Activated T-cell treated with anti-CD3 and anti-CD28 coated beads for 24 hours (primary cell): ENCODE results near the gene PARP1.

ENCODE experiments used
- DNase-seq: peaks from one replicate; pipeline ENCODE4 v3.0.0-alpha.2; 2020; ENCODE audit warnings: low read depth

Gene PARP1

DNA sequence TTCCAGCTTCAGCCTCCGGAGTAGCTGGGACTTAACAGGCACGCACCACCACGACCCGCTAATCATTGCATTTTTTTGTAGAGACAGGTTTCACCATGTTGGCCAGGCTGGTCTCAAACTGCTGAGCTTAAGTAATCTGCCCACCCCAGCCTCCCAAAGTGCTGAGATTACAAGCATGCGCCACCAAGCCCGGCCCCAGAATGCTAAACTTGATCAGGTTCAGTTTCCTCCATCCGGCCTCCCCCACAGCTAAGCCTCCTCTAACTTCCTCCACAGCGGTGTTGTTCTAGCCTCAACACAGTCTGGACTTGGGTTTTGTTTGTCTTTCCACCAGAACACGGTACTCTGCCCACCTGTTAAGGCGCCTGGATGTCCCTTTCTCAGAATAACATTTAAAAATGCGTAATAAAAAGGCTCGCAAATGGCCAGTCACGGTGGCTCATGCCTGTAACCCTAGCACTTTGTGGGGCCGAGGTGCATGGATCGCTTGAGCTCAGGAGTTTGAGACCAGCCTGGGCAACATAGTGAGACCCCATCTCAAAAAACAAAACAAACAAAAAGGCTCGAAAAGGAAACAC lies 2.4 kb downstream of the PARP1 start:
- no peak for DNase-seq

- no peak for DNase-seq
These were observed 3.0 kb downstream of the PARP1 start for GRCh38 chr1:226404904-226405222.

GRCh38 chr1:226404063-226404903 lies 3.6 kb downstream of the PARP1 start:
- no peak for DNase-seq

DNA sequence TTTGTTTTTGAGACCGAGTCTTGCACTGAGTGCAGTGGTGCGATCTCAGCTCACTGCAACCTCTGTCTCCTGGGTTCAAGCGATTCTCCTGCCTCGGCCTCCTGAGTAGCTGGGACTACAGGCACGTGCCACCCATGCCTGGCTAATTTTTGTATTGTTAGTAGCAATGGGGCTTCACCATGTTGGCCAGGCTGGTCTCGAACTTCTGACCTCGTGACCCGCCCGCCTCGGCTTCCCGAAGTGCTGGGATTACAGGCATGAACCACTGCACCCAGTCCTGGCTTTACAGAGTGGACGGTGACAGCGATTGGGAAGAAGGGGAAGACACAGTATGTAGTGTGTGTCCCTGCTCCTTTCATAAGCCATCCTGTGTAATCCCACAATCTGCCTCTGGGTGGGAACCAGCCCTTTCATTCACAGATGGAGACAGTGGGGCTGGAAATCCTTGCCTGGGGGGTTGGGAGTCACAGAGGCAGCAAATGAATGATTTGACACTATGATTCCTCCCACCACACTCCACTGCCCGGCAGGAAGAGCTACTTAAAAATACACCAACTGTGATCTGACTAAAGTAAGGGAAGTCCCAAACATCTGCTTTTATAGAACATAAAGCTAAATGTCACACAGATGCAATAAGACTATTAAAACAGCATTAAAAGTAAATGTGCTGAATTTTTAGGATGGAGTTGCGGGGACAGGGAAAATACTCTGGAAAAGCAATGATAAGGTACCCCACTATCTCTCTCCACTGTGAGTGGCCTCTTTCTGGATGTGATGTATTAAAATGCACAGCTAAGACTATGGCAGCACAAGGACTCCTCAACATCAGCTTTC lies 4.5 kb downstream of the PARP1 start:
- DNase-seq, result no peak

GRCh38 chr1:226402739-226403165 lies 5.1 kb downstream of the PARP1 start:
- DNase-seq, result no peak

DNA sequence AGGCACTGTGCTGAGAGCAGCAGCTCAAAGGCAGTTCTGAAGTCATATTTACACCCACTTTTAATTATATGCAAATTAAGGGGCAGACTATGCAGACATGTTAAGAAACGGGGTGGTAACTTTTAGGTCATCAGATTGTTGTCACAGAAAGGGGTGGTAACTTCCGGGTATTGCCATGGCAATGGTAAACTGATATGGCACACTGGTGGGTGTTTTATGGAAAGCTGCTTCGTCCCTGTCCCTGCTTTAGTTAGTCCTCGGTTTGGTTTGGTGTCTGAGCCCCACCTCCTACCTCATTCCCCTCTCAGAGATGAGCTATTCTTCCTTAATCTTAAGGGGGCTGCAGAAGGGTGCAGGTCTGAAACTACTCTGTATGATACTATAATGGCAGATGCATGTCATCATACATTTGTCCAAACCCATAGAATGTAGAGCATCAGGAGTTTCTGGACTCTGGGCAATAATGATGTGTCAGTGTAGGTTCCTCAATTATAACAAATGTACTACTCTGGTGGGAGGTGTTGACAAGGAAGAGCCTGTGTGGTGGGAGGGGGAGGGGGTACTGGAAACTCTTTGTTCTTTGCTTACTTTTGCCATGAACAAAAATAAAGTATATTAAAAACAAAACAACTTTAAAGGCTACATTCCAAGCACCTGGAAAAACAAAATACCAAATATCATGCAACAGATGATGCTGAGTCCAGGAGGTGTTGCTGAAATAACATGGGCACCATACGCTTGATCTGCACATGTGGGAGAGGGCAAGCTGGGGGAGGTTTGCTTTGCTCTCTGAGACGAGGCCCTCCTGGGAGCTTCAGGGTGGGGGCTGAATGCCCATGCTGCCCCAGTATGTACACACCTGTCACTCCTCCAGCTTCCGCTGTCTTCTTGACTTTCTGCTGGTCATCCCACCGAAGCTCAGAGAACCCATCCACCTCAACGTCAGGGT lies 6.3 kb downstream of the PARP1 start:
- no peak for DNase-seq

- DNase-seq, result no peak
These were observed 7.2 kb downstream of the PARP1 start for GRCh38 chr1:226400519-226401354.

DNA sequence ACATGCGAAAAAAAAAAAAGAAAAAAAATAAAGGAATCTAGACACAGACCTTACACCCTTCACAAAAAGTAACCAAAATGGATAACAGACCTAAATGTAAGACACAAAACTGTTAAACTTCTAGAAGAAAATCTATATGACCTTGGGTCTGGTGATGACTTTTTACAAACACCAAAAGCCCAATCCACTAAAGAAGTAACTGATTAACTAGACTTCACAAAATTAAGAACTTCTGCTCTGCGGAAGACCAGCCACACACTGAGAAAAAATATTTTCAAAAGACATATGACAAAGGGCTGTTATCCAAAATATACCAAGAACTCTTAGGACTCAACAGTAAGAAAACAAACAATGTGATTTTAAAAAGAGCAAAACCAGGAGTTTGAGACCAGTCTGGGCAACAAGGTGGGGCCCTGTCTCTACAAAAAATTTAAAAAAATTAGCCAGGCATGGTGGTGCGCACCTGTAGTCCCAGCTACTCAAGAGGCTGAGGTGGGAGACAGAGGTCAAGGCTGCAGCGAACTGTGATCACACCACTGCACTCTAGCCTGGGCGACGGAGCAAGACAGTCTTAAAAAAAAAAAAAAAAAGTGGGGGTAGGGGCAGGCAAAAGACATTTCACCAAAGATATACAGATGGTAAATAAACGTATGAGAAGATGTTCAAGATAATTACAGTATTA lies 9.8 kb downstream of the PARP1 start:
- no peak for DNase-seq

- no peak for DNase-seq
These were observed 10.6 kb downstream of the PARP1 start for GRCh38 chr1:226397011-226397926.

GRCh38 chr1:226395753-226396152 lies 12.1 kb downstream of the PARP1 start:
- DNase-seq, result no peak

DNA sequence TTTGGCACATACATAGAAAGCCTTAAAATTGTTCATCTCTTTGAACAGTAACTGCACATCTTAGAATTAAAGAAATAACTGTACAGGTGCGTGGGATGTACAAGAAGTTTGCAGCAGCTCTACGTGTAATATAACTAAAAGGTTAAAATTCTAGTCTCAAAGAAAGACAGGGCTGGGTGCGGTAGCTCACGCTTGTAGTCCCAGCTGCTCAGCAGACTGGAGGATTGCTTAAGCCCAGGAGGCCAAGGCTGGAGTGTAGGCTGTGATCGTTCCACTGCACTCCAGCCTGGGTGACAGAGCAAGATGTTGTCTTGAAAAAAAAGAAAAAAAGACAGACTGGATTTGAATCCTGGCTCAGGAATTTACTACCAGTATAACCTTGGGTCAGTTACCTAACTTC lies 13.4 kb downstream of the PARP1 start:
- no peak for DNase-seq

DNA sequence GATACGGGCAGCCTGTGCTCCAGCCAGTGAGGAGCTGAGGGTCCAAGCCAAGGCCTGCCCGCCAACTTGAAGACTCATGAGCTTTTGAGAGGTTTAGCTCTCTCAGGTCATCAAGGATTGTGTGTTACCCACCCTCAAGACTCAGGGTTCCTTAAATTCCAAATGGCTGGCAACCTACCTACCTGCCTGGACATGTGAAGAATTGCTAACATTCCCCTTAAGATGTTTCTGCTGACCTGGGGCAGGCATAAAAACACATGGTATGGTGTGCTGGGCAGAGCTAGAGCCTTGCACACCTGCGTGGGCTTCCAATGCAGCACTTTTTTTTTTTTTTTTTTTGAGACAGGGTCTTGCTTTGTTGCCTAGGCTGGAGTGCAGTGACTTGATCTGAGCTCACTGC lies 17.2 kb downstream of the PARP1 start:
- no peak for DNase-seq

DNA sequence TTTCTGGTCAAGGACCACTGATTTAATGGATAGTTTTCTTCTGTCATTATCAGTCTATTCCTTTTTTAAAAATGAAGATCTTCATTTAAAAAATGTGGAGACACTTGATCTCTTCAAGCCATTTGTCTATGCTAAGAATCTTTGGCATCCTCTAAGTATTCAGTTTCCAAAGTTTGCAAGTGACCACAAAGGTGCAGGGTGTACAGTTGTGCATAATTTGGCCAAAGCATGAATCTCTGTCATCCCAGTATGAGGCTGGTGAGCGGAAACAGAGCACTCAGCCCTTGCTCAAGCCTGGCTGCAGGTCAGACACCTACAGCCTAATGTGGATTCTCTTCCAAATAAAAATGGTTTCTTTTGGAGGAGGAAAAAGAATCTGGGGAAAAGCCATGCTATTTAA lies 19.8 kb downstream of the PARP1 start:
- no peak for DNase-seq

DNA sequence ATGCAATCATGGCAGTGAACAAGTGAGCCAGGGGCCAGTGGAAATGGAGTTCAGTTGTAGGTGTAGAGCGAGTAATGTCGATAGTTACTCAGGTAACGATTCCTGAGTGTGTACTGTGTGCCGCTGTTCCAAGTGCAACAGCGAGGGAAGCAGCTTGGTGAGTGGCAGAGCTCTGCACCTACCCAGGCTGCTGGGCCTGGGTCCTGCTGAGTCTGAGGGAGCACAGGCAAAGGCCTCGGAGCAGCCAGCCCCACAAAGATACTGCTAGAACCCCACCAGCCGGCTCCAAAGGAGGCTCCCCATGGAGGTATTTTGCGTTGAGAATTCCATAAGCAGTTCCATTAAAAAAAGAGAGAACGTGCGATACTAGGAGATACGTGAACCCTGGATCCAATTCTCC lies 23.2 kb downstream of the PARP1 start:
- DNase-seq, result no peak

- no peak for DNase-seq
These were observed 23.9 kb downstream of the PARP1 start for GRCh38 chr1:226384040-226384439.

DNA sequence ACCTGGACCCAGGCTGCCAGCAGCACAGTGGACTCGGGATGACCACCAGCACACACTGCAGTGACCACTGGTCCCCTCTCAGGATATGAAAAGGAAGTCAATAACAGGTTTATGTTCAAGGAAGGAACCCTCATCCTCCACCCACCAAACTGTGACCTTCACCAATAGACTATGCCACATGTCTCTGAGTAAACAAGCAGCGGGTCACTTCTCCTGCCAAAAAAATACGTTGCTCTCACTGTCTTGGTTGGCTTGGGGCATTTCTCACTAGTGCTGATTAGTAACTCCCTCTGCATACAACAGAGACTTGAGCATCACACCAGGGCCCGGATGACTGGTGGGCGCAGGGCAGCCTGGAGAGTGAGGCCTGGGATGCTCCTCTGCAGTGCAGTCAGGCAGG lies 25.9 kb downstream of the PARP1 start:
- no peak for DNase-seq

DNA sequence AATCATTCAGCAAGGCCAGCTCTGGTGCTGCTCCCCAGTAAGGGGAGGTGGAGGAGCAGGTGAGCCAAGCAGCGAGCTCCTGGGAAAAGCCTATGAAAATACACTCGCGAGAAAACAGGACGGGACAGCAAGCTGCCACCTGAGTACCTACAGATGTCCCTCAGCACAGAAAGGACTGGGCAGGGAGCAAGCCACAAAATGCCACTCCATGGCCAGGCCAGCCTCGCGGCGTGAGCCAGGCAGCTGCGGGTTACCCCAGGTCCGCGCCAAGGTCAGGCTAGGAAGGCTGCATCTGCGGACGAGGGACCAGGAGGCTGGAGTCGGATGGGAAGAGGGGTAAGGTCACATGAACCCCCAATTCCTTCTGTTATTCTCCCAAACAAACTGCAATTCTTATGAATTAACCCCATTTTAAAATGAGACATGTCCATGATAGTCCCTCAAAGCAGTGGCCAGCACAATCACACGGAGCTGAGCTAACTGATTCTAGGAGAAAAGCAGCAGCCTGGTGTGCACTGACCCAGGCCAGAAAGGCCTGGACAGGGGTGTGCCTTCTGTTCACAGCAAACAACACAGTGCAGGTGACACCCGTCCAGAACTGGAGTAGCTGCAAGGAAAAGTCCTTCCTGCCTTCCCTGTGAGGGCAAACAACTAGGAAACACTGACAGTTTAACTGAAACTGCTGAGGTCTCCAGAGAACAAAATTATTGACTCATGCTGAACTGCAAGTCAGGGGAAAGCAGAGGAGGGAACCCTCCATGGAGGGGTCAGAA lies 26.5 kb downstream of the PARP1 start:
- no peak for DNase-seq

DNA sequence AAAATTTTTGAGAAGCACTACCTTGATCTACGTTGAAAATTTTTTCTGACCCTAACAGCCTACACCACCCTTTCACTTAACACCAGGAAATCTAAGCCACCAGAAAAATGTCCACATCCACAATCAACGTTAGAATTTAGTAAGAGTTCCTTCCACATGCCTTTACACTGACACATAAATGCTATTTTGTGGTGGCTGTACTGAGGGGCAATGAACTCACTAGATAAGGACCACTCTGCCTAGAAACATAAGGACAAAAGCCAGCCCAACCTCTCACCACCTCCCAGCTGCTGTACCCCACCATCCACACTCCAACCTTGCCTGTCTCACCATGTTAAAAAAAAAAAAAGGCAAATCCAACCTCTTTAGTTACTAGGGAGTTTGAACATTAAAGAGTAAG lies 29.8 kb downstream of the PARP1 start:
- no peak for DNase-seq

- DNase-seq, result no peak
These were observed 31.6 kb downstream of the PARP1 start for GRCh38 chr1:226376300-226376699.
